GM12801 (cell line): Measurements from ENCODE around the gene HPSE2.

ENCODE experiments used
- CTCF ChIP-seq: IDR thresholded peaks from one replicate; pipeline ENCODE4 v1.5.1; 2011; ENCODE audit warnings: control low read depth; ENCODE audit not compliant: insufficient read length; ENCODE audit errors: extremely low read depth

The HPSE2 gene

DNA sequence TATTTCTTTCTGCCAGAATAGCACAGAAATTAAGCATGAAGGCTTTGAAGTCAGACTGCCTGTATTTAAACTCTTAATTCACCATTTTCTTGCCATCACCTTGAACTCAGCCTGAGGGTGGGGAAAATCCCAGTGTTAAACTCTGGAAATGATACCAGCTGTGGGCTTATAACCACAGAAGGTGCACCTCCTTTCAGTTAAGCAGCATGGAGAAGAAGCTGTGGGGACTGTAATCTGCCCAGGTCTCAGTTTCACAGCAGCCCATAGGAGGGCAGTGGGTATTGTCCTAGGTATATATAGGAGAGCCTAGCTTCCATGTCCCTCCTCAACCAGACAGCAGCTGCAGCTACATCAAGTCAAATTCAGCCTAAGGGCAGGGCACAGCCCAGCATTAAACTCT, 241.6 kb downstream of the HPSE2 start:
- TF ChIP-seq CTCF: no peak

DNA sequence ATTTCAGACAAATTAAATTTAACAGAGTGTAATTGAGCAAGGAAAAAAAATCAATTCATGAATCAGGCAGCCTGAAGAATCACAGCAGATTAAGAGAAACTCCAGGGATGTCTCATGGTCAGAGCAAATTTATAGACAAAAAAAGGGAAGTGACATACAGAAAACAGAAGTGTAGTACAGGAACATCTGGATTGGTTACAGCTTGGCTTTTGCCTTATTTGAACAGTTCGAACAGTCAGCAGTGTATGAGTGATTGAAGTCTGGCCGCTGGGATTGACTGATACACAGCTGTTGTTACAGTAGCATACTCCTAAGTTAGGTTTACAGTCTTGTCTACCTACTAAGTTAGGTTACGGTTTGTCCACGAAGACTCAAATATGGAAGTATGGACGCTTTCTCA, 255.3 kb downstream of the HPSE2 start:
- no peak for TF ChIP-seq CTCF

- TF ChIP-seq CTCF: no peak
These were observed 264.2 kb downstream of the HPSE2 start for GRCh38 chr10:98971464-98971863.

DNA sequence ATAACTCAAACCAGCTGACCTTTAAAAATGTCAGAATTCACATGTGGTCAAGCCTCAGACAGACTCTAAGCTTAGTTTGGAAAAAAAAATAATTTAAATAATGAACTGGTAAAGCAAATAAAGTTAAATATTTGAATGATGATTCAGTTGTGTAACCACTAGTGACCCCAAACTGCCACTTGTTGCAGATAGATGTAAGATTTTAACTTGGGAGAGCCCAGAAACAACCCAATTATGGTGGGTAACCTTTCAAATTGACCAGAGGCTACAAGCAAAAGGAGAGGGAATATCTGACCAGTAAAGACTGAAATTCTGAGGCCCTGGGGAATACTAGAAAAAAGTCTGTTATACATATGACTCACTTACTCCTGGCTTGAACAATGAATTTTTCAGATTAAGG, 268.1 kb downstream of the HPSE2 start:
- TF ChIP-seq CTCF: no peak

- no peak for TF ChIP-seq CTCF
These were observed 272.0 kb downstream of the HPSE2 start for GRCh38 chr10:98963608-98964007.

DNA sequence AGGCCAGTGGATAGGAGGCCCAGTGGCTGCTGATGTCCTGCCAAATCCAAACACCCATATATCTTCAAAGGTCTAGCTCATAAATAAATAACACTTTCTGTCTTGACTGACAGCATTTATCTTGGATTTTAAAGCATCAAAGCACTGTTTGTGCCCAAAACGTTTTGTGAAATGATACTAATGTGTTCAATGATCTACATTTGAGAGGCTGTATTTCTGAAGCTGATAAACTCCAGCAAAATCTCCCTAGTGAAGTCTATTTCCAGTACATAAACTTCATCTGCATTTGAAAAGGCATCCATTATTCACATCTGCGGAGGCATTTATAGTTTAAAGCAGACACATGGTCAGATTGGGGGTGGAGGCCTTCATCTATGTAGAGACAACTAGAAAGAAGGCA, 276.3 kb downstream of the HPSE2 start:
- TF ChIP-seq CTCF: no peak

DNA sequence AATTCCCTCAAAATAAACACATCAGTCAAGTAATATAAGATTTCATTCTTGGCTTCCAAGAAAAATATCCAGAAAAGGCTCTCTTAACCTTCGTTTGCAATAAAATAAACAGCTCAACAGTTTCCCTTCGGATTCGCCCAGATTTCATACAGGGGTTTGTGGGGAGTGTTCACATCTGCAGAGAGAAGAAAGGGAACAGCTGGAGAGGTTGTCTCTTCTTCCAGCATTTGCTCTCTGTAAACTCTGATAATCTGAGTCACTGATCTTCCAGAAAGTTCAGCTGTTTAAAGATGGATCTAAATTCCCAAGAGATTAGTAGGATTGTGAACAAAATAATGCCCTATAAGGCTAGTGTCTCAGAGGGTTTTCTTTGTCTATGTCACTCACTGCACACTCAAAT, 277.9 kb downstream of the HPSE2 start:
- no peak for TF ChIP-seq CTCF

GRCh38 chr10:98956576-98957260, 278.9 kb downstream of the HPSE2 start:
- TF ChIP-seq CTCF: no peak
